ENCODE data around the gene FAM163B.

Gene FAM163B

GRCh38 chr9:133556354-133556753, 52.8 kb downstream of the FAM163B start:
- TF ChIP-seq CTCF (IDR thresholded peaks at IDR 0.05; ENCODE audit: extremely low read depth, missing control alignments), result no peak
- no peak for DNase-seq (ENCODE audit: low spot score)

- no peak for TF ChIP-seq CTCF (IDR thresholded peaks at IDR 0.05; ENCODE audit: extremely low read depth, missing control alignments)
- DNase-seq (ENCODE audit: low spot score), result no peak
Measured at GRCh38 chr9:133554729-133555128, 54.5 kb downstream of the FAM163B start.

GRCh38 chr9:133553973-133554713, 55.0 kb downstream of the FAM163B start:
- DNase-seq (ENCODE audit: low spot score), result no peak
- no peak for TF ChIP-seq CTCF (IDR thresholded peaks at IDR 0.05; ENCODE audit: extremely low read depth, missing control alignments)

- no peak for TF ChIP-seq CTCF (IDR thresholded peaks at IDR 0.05; ENCODE audit: extremely low read depth, missing control alignments)
Measured at GRCh38 chr9:133553123-133553522, 56.1 kb downstream of the FAM163B start.

GRCh38 chr9:133552236-133552635, 57.0 kb downstream of the FAM163B start:
- DNase-seq (ENCODE audit: low spot score), result no peak
- TF ChIP-seq CTCF (IDR thresholded peaks at IDR 0.05; ENCODE audit: extremely low read depth, missing control alignments), result no peak

More at GRCh38 chr9:133553123-133553522, 56.1 kb downstream of the FAM163B start:
- DNase-seq (ENCODE audit: low spot score), result no peak

- DNase-seq (ENCODE audit: low spot score), result no peak
- no peak for TF ChIP-seq CTCF (IDR thresholded peaks at IDR 0.05; ENCODE audit: extremely low read depth, missing control alignments)
Measured at GRCh38 chr9:133551446-133551845, 57.7 kb downstream of the FAM163B start.

GRCh38 chr9:133547116-133547515, 62.1 kb downstream of the FAM163B start:
- no peak for DNase-seq (ENCODE audit: low spot score)
- no peak for TF ChIP-seq CTCF (IDR thresholded peaks at IDR 0.05; ENCODE audit: extremely low read depth, missing control alignments)
